SK-N-SH (cell line): ENCODE measurements around the gene SKIDA1.

Source experiments
- EP300 ChIP-seq, 2 experiments: IDR thresholded peaks; 2 replicates each; pipeline versions ENCODE4 v1.4.0 to v1.6.1; 2012; ENCODE audit warnings: borderline replicate concordance in 1 of 2, low read depth in 1 of 2, low read length in 1 of 2
- GATA2 ChIP-seq: sonication (generic); formaldehyde crosslinking; IDR thresholded peaks from 2 replicates; pipeline ENCODE4 v1.5.0; 2020; ENCODE audit warnings: mild to moderate bottlenecking, missing genetic modification reagents

DNA sequence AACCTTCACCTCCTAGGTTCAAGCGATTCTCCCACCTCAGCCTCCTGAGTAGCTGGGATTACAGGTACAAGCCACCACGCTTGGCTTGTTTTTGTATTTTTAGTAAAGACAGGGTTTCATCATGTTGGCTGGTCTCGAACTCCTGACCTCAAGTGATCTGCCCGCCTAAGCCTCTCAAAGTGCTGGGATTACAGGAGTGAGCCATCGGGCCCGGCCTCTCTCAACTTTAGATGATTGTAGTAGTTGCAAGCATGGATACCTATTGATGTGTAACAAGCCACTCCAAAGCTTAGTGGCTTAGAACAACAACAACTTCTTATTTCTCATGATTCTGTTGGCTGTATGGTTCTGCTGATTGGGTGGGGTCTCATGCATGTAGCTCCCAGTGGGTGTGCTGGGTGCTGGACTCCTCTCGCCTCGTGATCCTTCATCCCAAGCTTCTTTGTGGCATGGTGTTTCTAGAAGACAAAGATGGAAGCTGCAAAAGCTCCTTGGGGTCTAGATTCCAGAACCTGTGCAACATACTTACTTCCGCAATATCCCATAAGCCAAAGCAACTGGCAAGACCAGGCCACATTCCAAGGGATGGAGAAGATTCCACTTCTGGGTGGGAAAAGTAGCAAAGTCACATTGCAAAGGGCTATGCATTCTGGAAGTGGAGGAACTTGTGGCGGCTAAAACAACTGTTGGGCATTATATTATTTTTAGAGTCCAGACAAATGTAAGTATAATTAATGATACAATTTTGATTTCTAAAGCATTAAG, 37.9 kb downstream of the SKIDA1 start:
- TF ChIP-seq EP300 (IDR thresholded peaks at IDR 0.05; ENCODE audit: borderline replicate concordance in 1 of 2, low read depth in 1 of 2, low read length in 1 of 2) (no peak), GATA2 (no peak)
